NCI-H1694 (cell line): ENCODE measurements around the gene MED13L.
A peak's percentile ranks its signal among the peaks of the same experiment; 100 is the strongest.

ENCODE experiments used
- DNase-seq: peaks from one replicate; lab custom pipeline; 2025; lab: John Stamatoyannopoulos, UW

MED13L gene

DNA sequence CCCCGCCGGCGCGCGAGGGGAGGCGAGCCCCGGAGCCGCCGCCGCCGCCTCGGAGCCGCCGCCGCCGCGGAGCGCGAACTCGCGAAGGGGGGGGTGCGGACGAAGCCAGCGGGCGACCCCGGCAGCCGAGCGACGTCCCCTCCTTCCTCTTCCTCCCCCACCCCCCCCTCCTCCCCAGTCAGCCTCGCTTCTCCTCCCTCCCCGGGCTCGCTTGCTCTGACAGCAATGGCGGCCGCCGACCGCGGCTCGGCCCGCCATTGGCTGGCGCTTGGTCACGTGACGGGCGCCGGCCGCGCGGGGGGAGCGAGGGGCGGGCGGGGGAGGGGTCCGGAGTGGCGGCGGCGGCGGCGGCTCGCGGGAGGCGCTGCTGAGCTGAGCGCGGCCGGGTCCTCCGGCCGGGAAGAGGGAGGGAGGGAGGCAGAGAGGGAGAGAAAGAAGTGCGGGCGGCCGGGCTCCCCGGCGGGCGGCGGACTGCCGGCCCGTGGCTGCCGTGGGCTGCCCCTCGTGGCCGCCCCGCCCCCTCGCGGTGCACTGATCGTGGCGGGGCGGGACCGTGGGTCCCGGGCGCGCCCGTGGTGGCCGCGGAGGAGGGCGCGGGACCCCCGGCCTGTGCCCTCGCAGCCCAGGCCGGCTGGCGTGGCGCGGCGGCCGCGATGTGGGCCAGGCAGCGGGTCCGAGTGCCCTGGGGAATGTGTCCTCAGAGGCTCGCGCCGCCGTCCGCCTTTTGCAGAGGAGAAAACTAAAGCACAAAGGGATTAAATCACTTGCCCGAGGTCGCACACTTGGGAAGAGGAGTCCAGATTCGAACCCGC, at the start of gene MED13L:
Gene MED13L (minus strand): TSS at position 227 of the 812 bp plus-strand sequence. CDS start 562 bp downstream, outside the sequence.
- peak; percentile 52 for DNase-seq

GRCh38 chr12:116325336-116325664, 47.8 kb upstream of the MED13L start:
- no peak for DNase-seq

GRCh38 chr12:116324654-116325335, 47.3 kb upstream of the MED13L start:
- no peak for DNase-seq

- DNase-seq: no peak
Measured at GRCh38 chr12:116323406-116324386, 46.2 kb upstream of the MED13L start.

DNA sequence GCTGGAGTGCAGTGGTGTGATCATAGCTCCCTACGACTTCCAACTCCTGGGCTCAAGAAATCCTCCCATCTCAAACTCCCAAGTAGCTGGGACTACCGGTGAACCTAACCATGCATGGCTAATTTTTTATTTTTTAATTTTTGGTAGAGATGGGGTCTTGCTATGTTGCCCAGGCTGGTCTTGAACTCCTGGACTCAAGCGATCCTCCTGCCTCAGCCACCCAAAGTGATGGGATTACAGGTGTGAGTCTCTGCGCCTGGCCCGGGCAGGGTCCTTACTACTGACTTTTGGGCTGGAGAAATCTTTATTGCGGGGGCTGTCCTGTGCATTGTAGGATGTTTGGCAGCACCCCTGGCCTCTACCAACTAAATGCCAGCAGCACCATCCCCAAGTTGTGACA, 44.4 kb upstream of the MED13L start:
- DNase-seq: no peak

GRCh38 chr12:116320791-116321217, 43.3 kb upstream of the MED13L start:
- DNase-seq: no peak

DNA sequence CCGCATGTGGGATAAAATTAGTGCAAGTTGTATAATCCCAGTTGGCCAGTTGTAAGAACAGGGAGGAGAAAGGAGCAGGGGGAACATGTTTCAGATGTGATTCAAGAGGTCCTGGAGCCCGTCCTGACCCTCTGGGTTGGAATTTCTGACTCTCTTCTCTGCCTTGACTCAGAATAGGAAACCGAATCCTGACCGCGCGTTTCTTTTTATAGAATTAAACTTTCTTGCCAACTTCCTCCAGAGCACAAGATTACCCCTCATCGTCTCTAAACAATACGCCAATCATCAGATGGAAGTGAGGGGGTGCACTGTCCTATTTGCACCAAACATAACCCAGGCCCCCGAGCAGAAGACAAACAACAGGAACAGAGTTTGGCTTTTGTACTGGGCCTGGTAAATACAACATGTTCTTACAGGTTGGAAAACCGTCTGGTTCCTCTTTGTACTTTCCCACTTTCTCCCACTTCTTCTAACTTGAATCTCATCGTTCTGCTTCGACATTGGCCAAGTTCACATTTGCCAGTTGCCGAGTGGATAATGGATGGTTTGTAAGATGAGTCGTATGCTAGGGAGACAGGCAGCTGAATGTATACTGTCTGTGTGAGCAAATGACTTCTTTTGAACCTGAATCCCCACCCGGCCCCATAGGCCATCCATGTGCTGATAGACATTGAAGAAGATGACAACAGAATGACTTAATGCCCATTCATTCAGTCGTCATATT, 42.6 kb upstream of the MED13L start:
- no peak for DNase-seq

GRCh38 chr12:116319233-116319897, 41.9 kb upstream of the MED13L start:
- DNase-seq: no peak

- DNase-seq: peak; percentile 64
Measured at GRCh38 chr12:116318576-116319232, 41.2 kb upstream of the MED13L start.

DNA sequence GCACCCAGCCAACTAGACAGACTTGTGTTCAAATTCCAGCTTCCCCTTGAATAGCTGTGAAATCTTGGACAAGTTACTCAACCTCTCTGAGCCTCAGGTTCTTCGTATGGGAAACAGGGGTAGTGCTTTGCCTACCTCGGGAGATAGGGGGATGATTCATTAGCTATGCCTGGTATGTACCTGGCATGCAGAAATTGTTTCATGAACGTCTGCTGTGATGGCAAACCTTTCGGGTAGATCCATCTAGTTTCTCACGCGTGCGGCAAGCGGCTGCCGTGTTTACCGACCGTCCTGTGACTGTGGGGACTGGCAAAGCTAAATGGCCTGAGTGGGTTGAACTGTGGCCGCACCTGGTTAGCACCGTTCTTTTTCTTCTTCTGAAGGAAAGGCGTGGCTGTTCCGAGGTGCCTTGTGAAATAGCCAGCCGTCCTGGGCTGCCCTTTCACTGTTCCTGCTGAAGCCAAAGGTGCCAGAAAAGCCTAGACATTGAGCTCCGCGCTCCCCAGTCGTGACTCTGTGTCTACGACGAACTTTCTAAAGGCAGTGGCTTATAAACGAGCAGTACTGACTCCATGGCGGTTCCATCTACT, 40.6 kb upstream of the MED13L start:
- DNase-seq: no peak

- DNase-seq: no peak
Measured at GRCh38 chr12:116317139-116317538, 39.6 kb upstream of the MED13L start.

DNA sequence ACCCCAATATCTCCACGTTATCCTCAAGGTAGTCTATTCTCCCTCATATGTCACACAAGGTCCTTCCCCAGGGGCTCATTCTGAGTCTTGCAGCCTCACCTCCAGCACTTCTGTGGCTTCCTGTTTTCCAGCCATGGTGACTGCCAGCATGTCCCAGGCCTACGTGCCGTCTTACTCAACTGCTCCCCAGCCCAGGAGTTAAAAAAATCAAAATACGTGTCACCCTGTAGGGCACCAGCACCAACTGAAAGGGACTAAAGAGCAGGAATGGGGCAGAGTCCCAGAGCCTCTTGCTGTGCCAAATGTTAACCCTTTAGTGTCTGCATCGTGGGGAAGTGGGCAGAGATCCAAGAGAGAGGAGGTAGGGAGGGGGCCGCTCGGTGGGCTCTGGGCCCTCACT, 37.0 kb upstream of the MED13L start:
- DNase-seq: no peak

- no peak for DNase-seq
Measured at GRCh38 chr12:116313194-116313927, 35.9 kb upstream of the MED13L start.

GRCh38 chr12:116310082-116310481, 32.6 kb upstream of the MED13L start:
- no peak for DNase-seq

DNA sequence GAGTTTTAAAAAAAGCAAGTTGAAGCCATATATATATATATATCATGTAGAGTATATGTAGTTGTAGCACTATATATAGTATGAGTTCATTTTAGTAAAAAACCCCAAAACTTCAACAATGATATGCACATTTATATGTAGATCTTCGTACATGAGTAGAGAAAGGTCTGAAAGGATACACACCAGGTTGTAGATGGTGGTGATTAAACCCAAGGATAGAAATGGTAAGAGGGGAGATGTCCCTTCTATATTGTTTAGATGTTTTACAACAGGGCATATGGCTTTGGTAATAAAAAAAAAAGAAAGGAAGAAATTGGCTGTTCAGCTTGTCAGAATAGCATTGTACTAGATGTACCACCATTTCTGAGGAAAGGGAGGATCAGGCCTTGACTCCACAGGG, 31.9 kb upstream of the MED13L start:
- no peak for DNase-seq

GRCh38 chr12:116308647-116309046, 31.2 kb upstream of the MED13L start:
- DNase-seq: no peak

DNA sequence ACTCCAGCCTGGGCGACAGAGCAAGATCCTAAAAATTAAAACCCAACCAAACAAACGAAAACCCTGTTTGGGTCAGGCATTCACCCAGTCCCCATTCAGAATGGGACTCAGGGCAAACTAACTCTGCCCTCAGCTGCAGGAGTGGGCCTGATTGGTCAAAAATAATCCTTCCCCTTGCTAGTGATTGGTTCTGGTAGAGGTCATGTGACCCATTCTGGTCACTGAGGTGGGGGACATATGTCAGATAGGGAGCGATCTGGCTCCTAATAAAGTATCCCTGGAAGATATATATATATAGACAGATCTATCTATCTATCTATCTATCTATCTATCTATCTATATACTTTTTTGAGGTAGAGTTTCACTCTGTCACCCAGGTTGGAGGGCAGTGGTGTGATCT, 29.5 kb upstream of the MED13L start:
- DNase-seq: no peak

- DNase-seq: no peak
Measured at GRCh38 chr12:116306506-116306905, 29.0 kb upstream of the MED13L start.

GRCh38 chr12:116304621-116305020, 27.1 kb upstream of the MED13L start:
- DNase-seq: no peak
